Body of pancreas (tissue), 4 donors: ENCODE measurements around the gene DEDD. TPM values are rescaled to one million over a fixed set of nuclear protein-coding genes. Genes with fewer than 3 reads are reported as not detected.

ENCODE experiments used
- ATAC-seq: fragments of 150-250 bp; one replicate; pipeline ENCODE4 v1.9.1; 2016
- DNase-seq, 4 donors: peaks; one replicate each; pipeline ENCODE4 v3.0.0-alpha.2; 2019
- H3K27ac ChIP-seq, 4 donors: fragments of 200-600 bp; sonication (generic); 1 replicate in 3 of 4; 2 replicates in 1 of 4; pipeline versions ENCODE4 v1.5.1 to v1.6.1; 2016 to 2019; ENCODE audit warnings: mild to moderate bottlenecking in 1 of 4, mixed read lengths in 1 of 4, moderate library complexity in 1 of 4
- H3K27me3 ChIP-seq, 2 donors: fragments of 200-600 bp; sonication (generic); one replicate each; pipeline ENCODE4 v1.6.0; 2016; ENCODE audit warnings: mild to moderate bottlenecking in 1 of 2
- H3K36me3 ChIP-seq, 2 donors: fragments of 200-600 bp; sonication (generic); replicated peaks in 1 of 2; 2 replicates each; pipeline ENCODE4 v1.5.1; 2016; ENCODE audit warnings: low read depth in 2 of 2; ENCODE audit not compliant: insufficient read depth in 1 of 2
- H3K4me1 ChIP-seq: fragments of 200-600 bp; sonication (generic); one replicate; pipeline ENCODE4 v1.6.0; 2016
- H3K4me3 ChIP-seq, 2 donors: fragments of 200-600 bp; sonication (generic); 1 replicate in 1 of 2; 2 replicates in 1 of 2; pipeline ENCODE4 v1.5.1; 2016 to 2019
- H3K9me3 ChIP-seq, 3 donors: fragments of 200-600 bp; sonication (generic); 1 replicate in 2 of 3; 2 replicates in 1 of 3; pipeline ENCODE4 v1.5.1; 2016
- CTCF ChIP-seq, 7 experiments: fragments of 450-650 bp in 4 of 7; fragments of 200-600 bp in 3 of 7; sonication (generic) in 3 of 7; IDR thresholded peaks; one replicate each; pipeline ENCODE4 v1.5.1; 2016 to 2019; ENCODE audit warnings: antibody characterized with exemption in 7 of 7
- POLR2A ChIP-seq, 3 donors: fragments of 450-650 bp; IDR thresholded peaks; one replicate each; pipeline ENCODE4 v1.6.1; 2016; ENCODE audit warnings: antibody characterized with exemption in 3 of 3, mild to moderate bottlenecking in 2 of 3
- WGBS, 2 donors: methylation state at CpG; one replicate each; pipeline ENCODE4 v1.1.5; 2017; 5-methylcytosine and 5-hydroxymethylcytosine counted together
- intact Hi-C: fragments of 100-400 bp; cut with DNase I; formaldehyde crosslinking; loops from one replicate; pipeline ENCODE4 v1.15.1; 2023
- total RNA-seq, 2 donors: library from RNA; depleted of rRNA; stranded (reverse); fragments of >200 nt; gene quantifications; one replicate each; pipeline ENCODE4 v1.1.0, GENCODE V29; 2016

Gene DEDD
- total RNA-seq, 2 donors from 2014 or later: 12.9 to 15.8 TPM

DNA sequence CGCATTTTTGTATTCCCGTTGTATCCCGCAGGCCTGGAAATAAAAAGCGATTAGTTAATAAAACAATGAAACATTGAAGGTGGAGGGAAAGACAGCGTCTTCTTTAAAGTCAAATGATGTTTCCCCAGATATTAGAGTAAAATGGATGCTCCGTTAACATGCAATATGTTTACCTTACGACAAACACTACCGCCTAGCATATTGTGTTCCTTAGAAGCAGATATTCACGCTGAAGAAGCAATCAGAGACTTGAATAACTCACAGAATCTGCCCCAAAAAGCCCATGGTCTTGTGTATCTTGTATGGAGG, 45.4 kb upstream of the DEDD start:
- 17 to 23% methylated on average over 9 of the region's 9 CpGs for WGBS, 2 donors
- no peak for TF ChIP-seq CTCF (IDR thresholded peaks at IDR 0.05)
- no peak for TF ChIP-seq POLR2A (IDR thresholded peaks at IDR 0.05)
- peak overlapping the region; percentile 81 to 93 (median 91) for H3K27ac ChIP-seq
- H3K36me3 ChIP-seq: peaks cover 0 to 10% of the 10 kb centered on the region in 2 donors
- H3K4me1 ChIP-seq: peaks cover 33% of the 10 kb centered on the region
- peak; percentile 1 for ATAC-seq
- H3K27me3 ChIP-seq: no peaks in the 10 kb centered on the region
- intact Hi-C loops: no loop called here
- H3K4me3 ChIP-seq: no peak overlapping the region
- DNase-seq: no peak
- no peaks in the 10 kb centered on the region for H3K9me3 ChIP-seq

DNA sequence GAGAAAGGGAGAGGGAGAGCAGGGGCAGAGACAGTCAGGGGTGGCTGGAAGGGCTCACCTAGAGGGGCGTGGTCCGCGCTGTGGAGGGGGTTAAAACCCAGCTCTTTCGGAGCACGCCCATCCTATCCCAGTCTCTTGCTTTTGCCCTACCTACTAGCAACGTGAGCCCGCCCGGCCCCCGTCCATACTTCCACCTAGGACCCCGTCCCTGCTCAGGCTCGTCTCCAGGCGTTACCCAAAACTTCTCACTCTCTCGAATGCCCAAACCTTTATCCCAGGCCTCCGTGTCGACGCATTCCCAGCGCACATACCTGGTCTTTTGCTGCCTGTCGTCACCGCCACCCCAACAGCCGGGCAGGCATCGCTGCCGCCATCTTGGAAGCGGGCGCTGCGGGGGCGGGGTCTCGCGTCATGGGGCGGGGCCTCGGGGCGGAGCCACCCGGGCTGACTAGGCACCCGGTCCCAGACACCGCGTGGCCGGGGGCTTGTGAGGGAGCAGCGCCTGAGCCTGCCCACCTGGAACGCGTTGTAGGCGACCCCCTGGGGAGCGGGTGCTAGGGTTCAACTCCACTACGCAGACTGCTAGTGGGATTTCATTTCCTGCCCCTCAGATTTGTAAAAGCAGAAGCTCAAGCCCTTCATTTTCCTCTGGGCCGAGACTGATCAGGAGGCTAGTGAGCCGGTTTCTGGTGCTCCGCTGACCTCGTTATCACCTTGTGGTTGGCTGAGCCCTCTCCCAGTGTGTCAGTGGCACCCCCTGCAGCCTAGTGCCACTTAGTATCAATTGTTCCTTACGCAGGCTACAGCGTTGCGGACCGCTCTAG, 44.9 kb upstream of the DEDD start, which contains the start of gene B4GALT3:
TSS of gene B4GALT3 (minus strand) at position 396 of the 824 bp plus-strand sequence. CDS start 1,447 bp downstream, outside the sequence.
- ATAC-seq (peak; percentile 97), DNase-seq (peak; percentile 89 to 93 (median 91))
- Histone ChIP-seq H3K27me3 (no peaks in the 10 kb centered on the region), H3K27ac (peak within 1 kb of the TSS; percentile 81 to 93 (median 91)), H3K4me3 (peak within 1 kb of the TSS; percentile 48 to 65), H3K4me1 (peaks cover 37% of the 10 kb centered on the region), H3K9me3 (no peaks in the 10 kb centered on the region), H3K36me3 (peaks cover 0 to 11% of the 10 kb centered on the region in 2 donors)
- peak; percentile 71 to 91 (median 87) for TF ChIP-seq POLR2A (IDR thresholded peaks at IDR 0.05)
- peak in 5 of 7 experiments; percentile 10 to 45 (median 33) for TF ChIP-seq CTCF (IDR thresholded peaks at IDR 0.05)
- intact Hi-C loops: no loop called here
- WGBS, 2 donors: 1 to 5% methylated on average over 20 to 43 of the region's 50 CpGs

GRCh38 chr1:161176468-161177111, 44.1 kb upstream of the DEDD start:
- H3K4me1 ChIP-seq: peaks cover 40% of the 10 kb centered on the region
- 4 to 8% methylated on average over 15 to 17 of the region's 17 CpGs for WGBS, 2 donors
- peaks cover 5 to 17% of the 10 kb centered on the region in 2 donors for H3K36me3 ChIP-seq
- DNase-seq (no peak), ATAC-seq (peak; percentile 16)
- H3K27ac ChIP-seq: peak overlapping the region; percentile 81 to 93 (median 91)
- H3K4me3 ChIP-seq: peak overlapping the region; percentile 48 to 65
- no peaks in the 10 kb centered on the region for H3K9me3 ChIP-seq
- H3K27me3 ChIP-seq: no peaks in the 10 kb centered on the region
- intact Hi-C loops: no loop called here
- TF ChIP-seq CTCF (IDR thresholded peaks at IDR 0.05) (no peak), POLR2A (IDR thresholded peaks at IDR 0.05) (no peak)

DNA sequence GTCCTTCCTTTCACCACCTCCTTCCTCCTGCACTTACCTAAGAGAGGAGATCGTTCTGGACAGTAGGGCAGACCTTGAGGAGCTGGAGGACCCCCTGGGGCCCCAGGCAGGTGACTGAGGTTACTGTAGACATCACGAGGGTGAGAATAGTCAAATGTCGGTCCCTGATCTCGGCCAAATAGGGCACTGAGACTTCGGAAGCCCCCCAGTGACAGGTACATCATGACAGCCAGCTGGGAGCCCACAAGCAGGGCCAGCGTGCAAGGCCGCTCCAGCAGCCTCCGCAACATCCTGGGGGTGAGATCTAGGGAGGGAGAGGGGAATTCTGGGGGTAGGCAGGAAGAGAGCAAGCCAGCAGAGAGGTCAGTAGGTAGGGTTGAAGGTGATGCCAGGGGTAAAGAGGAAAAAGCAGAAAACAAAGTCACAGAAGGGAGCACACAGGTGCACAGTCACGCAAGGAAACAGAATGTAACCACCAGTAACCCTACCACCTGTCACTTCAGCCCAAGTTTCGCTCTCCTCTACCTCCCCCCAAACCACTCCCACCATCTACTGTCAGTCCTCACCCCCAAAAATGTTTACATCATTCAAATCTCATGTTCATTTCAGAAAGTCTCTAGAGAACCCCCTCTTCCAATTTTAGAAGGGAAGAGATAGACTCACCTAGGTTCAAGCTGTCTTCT, 43.4 kb upstream of the DEDD start:
- Histone ChIP-seq H3K27me3 (no peaks in the 10 kb centered on the region), H3K27ac (peak overlapping the region in 1 of 4 donors; percentile 93), H3K36me3 (peaks cover 12 to 22% of the 10 kb centered on the region in 2 donors), H3K4me1 (peaks cover 41% of the 10 kb centered on the region), H3K4me3 (no peak overlapping the region), H3K9me3 (no peaks in the 10 kb centered on the region)
- ATAC-seq (no peak), DNase-seq (no peak)
- WGBS, 2 donors: 73 to 80% methylated on average over 10 of the region's 10 CpGs
- intact Hi-C loops: no loop called here
- TF ChIP-seq POLR2A (IDR thresholded peaks at IDR 0.05): no peak
- TF ChIP-seq CTCF (IDR thresholded peaks at IDR 0.05): no peak
